CD14-positive monocyte (primary cell): Measurements from ENCODE around the gene CLDN9. TPM values are rescaled to one million over a fixed set of nuclear protein-coding genes. Genes with fewer than 3 reads are reported as not detected.
"Not testable (repeated sequence)": the region's sequence is repeated elsewhere in the genome, so short reads cannot be mapped to it uniquely, and the experiment has no call there.

ENCODE experiments used
- DNase-seq, 3 donors: peaks; one replicate each; pipeline ENCODE4 v3.0.0-alpha.2; 2011 to 2022
- H2AFZ ChIP-seq: 2 replicates; pipeline ENCODE4 v1.6.0; 2012; ENCODE audit warnings: mild to moderate bottlenecking, low read depth, low read length, inconsistent platforms; ENCODE audit not compliant: insufficient read depth, poor library complexity, severe bottlenecking
- H3K27ac ChIP-seq, 2 donors: 1 replicate in 1 of 2; 2 replicates in 1 of 2; pipeline ENCODE4 v1.5.1; 2012 to 2013; ENCODE audit warnings: low read length in 2 of 2, control low read depth in 1 of 2, inconsistent platforms in 1 of 2, low read depth in 1 of 2, mild to moderate bottlenecking in 1 of 2
- H3K27me3 ChIP-seq, 2 donors: one replicate each; pipeline versions ENCODE4 v1.6.0 to v1.6.1; 2011 to 2013; ENCODE audit warnings: low read length in 2 of 2; ENCODE audit not compliant: control insufficient read depth in 2 of 2, insufficient read depth in 2 of 2
- H3K36me3 ChIP-seq, 2 donors: replicated peaks in 1 of 2; 1 replicate in 1 of 2; 2 replicates in 1 of 2; pipeline versions ENCODE4 v1.5.1 to v1.6.1; 2012 to 2013; ENCODE audit warnings: low read length in 2 of 2, control low read depth in 1 of 2, inconsistent platforms in 1 of 2, mild to moderate bottlenecking in 1 of 2; ENCODE audit not compliant: insufficient read depth in 2 of 2, control insufficient read depth in 1 of 2
- H3K4me1 ChIP-seq, 2 donors: 1 replicate in 1 of 2; 2 replicates in 1 of 2; pipeline versions ENCODE4 v1.5.1 to v1.6.1; 2012 to 2013; ENCODE audit warnings: low read length in 2 of 2, control low read depth in 1 of 2, inconsistent platforms in 1 of 2, mild to moderate bottlenecking in 1 of 2, moderate library complexity in 1 of 2; ENCODE audit not compliant: insufficient read depth in 2 of 2, control insufficient read depth in 1 of 2
- H3K4me2 ChIP-seq: replicated peaks from 2 replicates; pipeline ENCODE3; 2012; ENCODE audit warnings: low read length, moderate library complexity, mild to moderate bottlenecking; ENCODE audit not compliant: poor library complexity, severe bottlenecking; ENCODE audit errors: extremely low read depth
- H3K4me3 ChIP-seq, 3 experiments: fragments of 200-600 bp in 1 of 3; sonication (generic) in 1 of 3; replicated peaks in 1 of 3; 1 replicate in 2 of 3; 2 replicates in 1 of 3; pipeline ENCODE4 v1.5.1; 2011 to 2013; ENCODE audit warnings: low read length in 3 of 3, mild to moderate bottlenecking in 3 of 3, control low read depth in 2 of 3, low read depth in 2 of 3, inconsistent platforms in 1 of 3, moderate library complexity in 1 of 3
- H3K79me2 ChIP-seq: 2 replicates; pipeline ENCODE4 v1.6.0; 2012; ENCODE audit warnings: mild to moderate bottlenecking, control low read depth, inconsistent platforms, low read length, moderate library complexity; ENCODE audit not compliant: insufficient read depth
- H3K9ac ChIP-seq: 2 replicates; pipeline ENCODE4 v1.6.0; 2017; ENCODE audit warnings: low read length, mild to moderate bottlenecking; ENCODE audit not compliant: insufficient read depth, poor library complexity, severe bottlenecking
- H3K9me3 ChIP-seq, 2 donors: replicated peaks in 1 of 2; 1 replicate in 1 of 2; 2 replicates in 1 of 2; pipeline versions ENCODE4 v1.5.1 to v1.6.1; 2012 to 2013; ENCODE audit warnings: low read length in 2 of 2, control low read depth in 1 of 2; ENCODE audit not compliant: control insufficient read depth in 1 of 2, insufficient read depth in 1 of 2
- H4K20me1 ChIP-seq: 2 replicates; pipeline ENCODE4 v1.6.0; 2012; ENCODE audit warnings: mild to moderate bottlenecking, low read length, control low read depth, moderate library complexity; ENCODE audit not compliant: insufficient read depth
- H3K27ac Mint-ChIP-seq, 7 donors: one replicate each; pipeline ENCODE4 v1.8.0; 2020; ENCODE audit warnings: mild to moderate bottlenecking in 7 of 7, mixed read lengths in 7 of 7, moderate library complexity in 6 of 7, inconsistent platforms in 2 of 7
- H3K27me3 Mint-ChIP-seq, 3 donors: one replicate each; pipeline ENCODE4 v1.8.0; 2021 to 2022; ENCODE audit warnings: low read depth in 3 of 3, mild to moderate bottlenecking in 3 of 3, mixed read lengths in 3 of 3, moderate library complexity in 3 of 3, inconsistent platforms in 1 of 3
- H3K36me3 Mint-ChIP-seq, 2 donors: one replicate each; pipeline ENCODE4 v1.8.0; 2020; ENCODE audit warnings: mixed read lengths in 2 of 2, inconsistent platforms in 1 of 2, mild to moderate bottlenecking in 1 of 2
- H3K4me1 Mint-ChIP-seq: one replicate; pipeline ENCODE4 v1.8.0; 2020; ENCODE audit warnings: mild to moderate bottlenecking, mixed read lengths
- H3K4me3 Mint-ChIP-seq, 2 donors: one replicate each; pipeline ENCODE4 v1.8.0; 2020; ENCODE audit warnings: mild to moderate bottlenecking in 2 of 2, mixed read lengths in 2 of 2, moderate library complexity in 1 of 2
- H3K9me3 Mint-ChIP-seq, 7 donors: one replicate each; pipeline ENCODE4 v1.8.0; 2020 to 2022; ENCODE audit warnings: mixed read lengths in 7 of 7, mild to moderate bottlenecking in 6 of 7, moderate library complexity in 6 of 7, inconsistent platforms in 2 of 7
- WGBS: methylation state at CpG from one replicate; pipeline ENCODE4 v1.1.5; 2013; ENCODE audit warnings: missing lambda C conversion rate; ENCODE audit not compliant: insufficient coverage; 5-methylcytosine and 5-hydroxymethylcytosine counted together
- intact Hi-C, 2 donors: fragments of 100-400 bp; cut with micrococcal nuclease; formaldehyde crosslinking; loops; one replicate each; pipeline versions ENCODE4 v1.15.0 to v1.15.1; 2023
- polyA plus RNA-seq, 3 donors: library from polyadenylated mRNA; depleted of rRNA in 1 of 3; unstranded in 2 of 3; stranded (reverse) in 1 of 3; fragments of 300-500 nt in 2 of 3; fragments of >200 nt in 1 of 3; fragmentation: Illumina TruSeq in 2 of 3; gene quantifications; 1 replicate in 2 of 3; 2 replicates in 1 of 3; pipeline ENCODE4 v1.2.3, GENCODE V29; 2012 to 2021
- TF ChIP-seq, protein P1 (sequence below): fragments of 200-600 bp; IDR thresholded peaks from one replicate; pipeline ENCODE4 v1.8.0; 2022; ENCODE audit warnings: antibody characterized with exemption, mild to moderate bottlenecking

The CLDN9 gene
- polyA plus RNA-seq, 3 donors: 2.1 TPM; not detected in 2

- Histone ChIP-seq H3K4me3 (no peak overlapping the region), H2AFZ (no peak overlapping the region), H3K9me3 (no peaks in the 10 kb centered on the region), H3K9ac (no peak overlapping the region), H3K27ac (no peak overlapping the region), H3K36me3 (no peaks in the 10 kb centered on the region), H3K4me2 (peak overlapping the region; percentile 11), H3K27me3 (peaks cover 0 to 10% of the 10 kb centered on the region in 2 donors), H3K79me2 (no peaks in the 10 kb centered on the region), H3K4me1 (peaks cover 95 to 100% of the 10 kb centered on the region in 2 donors), H4K20me1 (no peaks in the 10 kb centered on the region)
- WGBS: 60% methylated on average over 5 of the region's 9 CpGs
- peak; percentile 46 to 73 (median 67) for DNase-seq
- peaks cover 0 to 1% (median 0%) of the 10 kb centered on the region in 7 donors for H3K9me3 Mint-ChIP-seq
- peaks cover 20 to 35% of the 10 kb centered on the region in 2 donors for H3K36me3 Mint-ChIP-seq
- H3K4me3 Mint-ChIP-seq: peak overlapping the region; percentile 37 to 67
- TF ChIP-seq, protein P1, sequence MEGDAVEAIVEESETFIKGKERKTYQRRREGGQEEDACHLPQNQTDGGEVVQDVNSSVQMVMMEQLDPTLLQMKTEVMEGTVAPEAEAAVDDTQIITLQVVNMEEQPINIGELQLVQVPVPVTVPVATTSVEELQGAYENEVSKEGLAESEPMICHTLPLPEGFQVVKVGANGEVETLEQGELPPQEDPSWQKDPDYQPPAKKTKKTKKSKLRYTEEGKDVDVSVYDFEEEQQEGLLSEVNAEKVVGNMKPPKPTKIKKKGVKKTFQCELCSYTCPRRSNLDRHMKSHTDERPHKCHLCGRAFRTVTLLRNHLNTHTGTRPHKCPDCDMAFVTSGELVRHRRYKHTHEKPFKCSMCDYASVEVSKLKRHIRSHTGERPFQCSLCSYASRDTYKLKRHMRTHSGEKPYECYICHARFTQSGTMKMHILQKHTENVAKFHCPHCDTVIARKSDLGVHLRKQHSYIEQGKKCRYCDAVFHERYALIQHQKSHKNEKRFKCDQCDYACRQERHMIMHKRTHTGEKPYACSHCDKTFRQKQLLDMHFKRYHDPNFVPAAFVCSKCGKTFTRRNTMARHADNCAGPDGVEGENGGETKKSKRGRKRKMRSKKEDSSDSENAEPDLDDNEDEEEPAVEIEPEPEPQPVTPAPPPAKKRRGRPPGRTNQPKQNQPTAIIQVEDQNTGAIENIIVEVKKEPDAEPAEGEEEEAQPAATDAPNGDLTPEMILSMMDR: no peak
- peak overlapping the region in 5 of 7 donors; percentile 14 to 64 (median 42) for H3K27ac Mint-ChIP-seq
- H3K4me1 Mint-ChIP-seq: peaks cover 81% of the 10 kb centered on the region
- intact Hi-C loops: no loop called here
- H3K27me3 Mint-ChIP-seq: peaks cover 9 to 23% (median 16%) of the 10 kb centered on the region in 3 donors
Measured at GRCh38 chr16:3051494-3051893, 38.8 kb downstream of the CLDN9 start.

DNA sequence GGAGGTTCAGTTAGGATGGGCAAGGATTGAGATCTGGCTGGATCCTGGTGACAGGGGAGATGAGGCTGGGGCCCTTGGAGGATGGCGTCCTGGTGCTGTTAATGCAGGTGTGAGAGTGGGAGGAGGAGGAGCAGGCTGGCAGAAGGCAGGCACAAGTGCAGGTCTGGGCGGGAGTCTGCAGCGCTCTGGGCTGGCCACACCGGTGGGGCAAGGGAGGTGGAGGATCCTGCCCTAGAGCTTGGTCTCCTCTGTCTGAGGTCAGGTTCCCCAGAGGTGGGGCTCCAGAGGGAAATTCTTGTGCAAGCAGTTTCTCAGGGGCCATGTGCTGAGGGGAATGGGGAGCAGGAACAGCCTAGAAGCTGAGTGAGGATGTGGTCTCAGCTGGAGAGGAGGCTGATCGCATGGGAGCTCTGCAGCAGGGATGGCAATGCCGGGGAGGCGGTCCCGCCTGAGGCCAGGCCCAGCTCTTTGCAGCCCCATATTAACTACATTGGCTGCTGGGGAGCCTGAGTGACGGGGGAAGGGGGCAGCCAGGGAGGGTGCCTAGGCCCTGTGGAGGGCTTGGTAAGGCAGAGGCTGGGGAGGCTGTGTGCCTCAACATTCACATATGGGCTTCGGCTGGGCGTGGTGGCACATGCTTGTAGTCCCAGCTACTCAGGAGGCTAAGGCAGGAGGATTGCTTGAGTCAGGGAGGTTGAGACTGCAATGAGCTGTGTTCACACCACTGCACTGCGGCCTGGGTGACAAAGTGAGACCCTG is 40.0 kb downstream of the CLDN9 start:
- WGBS: no CpG with 5 or more reads among the region's 12 CpGs
- H3K4me3 Mint-ChIP-seq: peak overlapping the region in 1 of 2 donors; percentile 46

DNA sequence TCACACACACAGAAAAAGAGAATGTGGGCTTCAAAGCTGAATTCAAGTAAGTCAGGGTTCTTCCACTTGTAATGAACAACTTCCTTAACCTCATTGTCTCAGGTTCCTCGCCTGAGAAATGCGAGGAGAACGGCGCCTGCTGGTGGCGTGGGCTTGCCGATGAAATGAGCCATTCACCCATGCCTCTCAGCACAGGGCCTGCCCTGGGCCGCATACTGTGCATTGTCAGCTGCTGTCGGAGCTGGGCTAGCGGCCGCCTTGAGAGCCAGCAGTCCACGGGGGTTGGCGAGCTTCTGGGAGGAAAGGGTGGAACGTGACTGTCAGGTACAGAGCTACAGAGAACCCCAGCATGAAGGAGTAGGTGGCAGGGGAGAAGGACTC is 40.6 kb downstream of the CLDN9 start:
- H3K4me1 ChIP-seq: peaks cover 91 to 100% of the 10 kb centered on the region in 2 donors
- H3K4me1 Mint-ChIP-seq: peaks cover 77% of the 10 kb centered on the region
- not testable (repeated sequence) for H3K27ac ChIP-seq

More for the DNA sequence above, 40.0 kb downstream of the CLDN9 start:
- H3K27me3 ChIP-seq, H3K4me2 ChIP-seq, H3K27ac ChIP-seq, H4K20me1 ChIP-seq, H3K79me2 ChIP-seq, DNase-seq, H2AFZ ChIP-seq, H3K27ac Mint-ChIP-seq, H3K9ac ChIP-seq, H3K9me3 Mint-ChIP-seq, H3K36me3 ChIP-seq, H3K4me3 ChIP-seq, intact Hi-C loops, H3K9me3 ChIP-seq: not testable (repeated sequence)
- Mint-ChIP-seq H3K27me3 (peaks cover 3 to 11% (median 11%) of the 10 kb centered on the region in 3 donors), H3K36me3 (peaks cover 24 to 46% of the 10 kb centered on the region in 2 donors), H3K4me1 (peaks cover 82% of the 10 kb centered on the region)
- peaks cover 92 to 100% of the 10 kb centered on the region in 2 donors for H3K4me1 ChIP-seq

More for the DNA sequence above, 40.6 kb downstream of the CLDN9 start:
- H3K9me3 ChIP-seq, H4K20me1 ChIP-seq, H3K4me2 ChIP-seq, H3K4me3 Mint-ChIP-seq, H2AFZ ChIP-seq, H3K36me3 ChIP-seq, H3K9me3 Mint-ChIP-seq, H3K79me2 ChIP-seq, intact Hi-C loops, H3K9ac ChIP-seq, DNase-seq, H3K27me3 ChIP-seq: not testable (repeated sequence)
- Mint-ChIP-seq H3K27ac (peak overlapping the region in 2 of 7 donors; percentile 35 to 76), H3K27me3 (peaks cover 3 to 11% (median 10%) of the 10 kb centered on the region in 3 donors), H3K36me3 (peaks cover 24 to 46% of the 10 kb centered on the region in 2 donors)
- no CpG with 5 or more reads among the region's 13 CpGs for WGBS
- peak overlapping the region in 1 of 3 experiments; percentile 36 for H3K4me3 ChIP-seq
